H1 (cell line): ENCODE data around the gene ARPC4. TPM values are rescaled to one million over a fixed set of nuclear protein-coding genes. Genes with fewer than 3 reads are reported as not detected.

Experiments
- CTCF ChIA-PET: fragments of 300-600 bp; sonication (Branson Sonifier 250); formaldehyde crosslinking; loops from one replicate; lab custom pipeline; 2021; ENCODE audit not compliant: partially characterized antibody; lab: Charles Lee
- POLR2A ChIA-PET: fragments of 300-600 bp; sonication (Branson Sonifier 250); formaldehyde crosslinking; loops from one replicate; lab custom pipeline; 2021; ENCODE audit warnings: inconsistent platforms; ENCODE audit not compliant: partially characterized antibody; lab: Charles Lee
- DNase-seq, 2 experiments: peaks; one replicate each; pipeline versions ENCODE4 v3.0.0 to v3.0.0-alpha.2; 2010 to 2022; ENCODE audit warnings: low spot score in 2 of 2, low read depth in 1 of 2, mixed read lengths in 1 of 2
- FAIRE-seq: peaks from 2 replicates; lab custom pipeline; 2011; peaks lifted over from hg19 to GRCh38; lab: Jason Lieb, UNC
- H2AFZ ChIP-seq: 2 replicates; pipeline ENCODE4 v1.8.1; 2012; ENCODE audit warnings: low read length, inconsistent platforms
- H2AK5ac ChIP-seq: 2 replicates; pipeline ENCODE4 v1.6.1; 2013; ENCODE audit warnings: low read depth, low read length
- H2BK120ac ChIP-seq: replicated peaks from 2 replicates; pipeline ENCODE3; 2013; ENCODE audit warnings: low read depth, low read length, inconsistent platforms
- H2BK12ac ChIP-seq: 2 replicates; pipeline ENCODE4 v1.6.1; 2013; ENCODE audit warnings: low read depth, low read length
- H2BK15ac ChIP-seq: 2 replicates; pipeline ENCODE4 v1.6.1; 2013; ENCODE audit warnings: low read length
- H2BK20ac ChIP-seq: 2 replicates; pipeline ENCODE4 v1.6.1; 2013; ENCODE audit warnings: low read length
- H2BK5ac ChIP-seq: 2 replicates; pipeline ENCODE4 v1.6.1; 2013; ENCODE audit warnings: low read depth, low read length
- H3K14ac ChIP-seq: 2 replicates; pipeline ENCODE4 v1.6.1; 2013; ENCODE audit warnings: inconsistent platforms; ENCODE audit not compliant: insufficient read length
- H3K18ac ChIP-seq: 2 replicates; pipeline ENCODE4 v1.6.1; 2013; ENCODE audit warnings: low read length; ENCODE audit errors: extremely low read depth
- H3K23ac ChIP-seq: 2 replicates; pipeline ENCODE4 v1.6.1; 2013; ENCODE audit warnings: inconsistent platforms; ENCODE audit not compliant: insufficient read length
- H3K23me2 ChIP-seq: 2 replicates; pipeline ENCODE4 v1.6.1; 2013; ENCODE audit warnings: low read depth, low read length
- H3K27ac ChIP-seq: 2 replicates; pipeline ENCODE4 v1.6.1; 2011; ENCODE audit warnings: low read depth, low read length, inconsistent platforms
- H3K27me3 ChIP-seq, 4 experiments: replicated peaks in 1 of 4; 1 replicate in 1 of 4; 2 replicates in 3 of 4; pipeline versions ENCODE4 v1.6.1 to v1.8.1; 2011 to 2013; ENCODE audit warnings: low read length in 3 of 4, mild to moderate bottlenecking in 3 of 4, inconsistent platforms in 2 of 4, mixed read lengths in 2 of 4, moderate library complexity in 1 of 4; ENCODE audit not compliant: control insufficient read depth in 3 of 4, insufficient read depth in 3 of 4; ENCODE audit errors: extremely low read depth in 1 of 4
- H3K36me3 ChIP-seq, 4 experiments: 2 replicates each; pipeline versions ENCODE4 v1.6.1 to v1.8.1; 2011 to 2013; ENCODE audit warnings: mild to moderate bottlenecking in 4 of 4, low read length in 3 of 4, moderate library complexity in 2 of 4, control low read depth in 1 of 4, inconsistent platforms in 1 of 4; ENCODE audit not compliant: insufficient read depth in 4 of 4, control insufficient read depth in 2 of 4
- H3K4ac ChIP-seq: replicated peaks from 2 replicates; pipeline ENCODE3; 2013; ENCODE audit warnings: low read length, low read depth, mixed read lengths, inconsistent platforms; ENCODE audit not compliant: insufficient read length
- H3K4me1 ChIP-seq, 4 experiments: replicated peaks in 1 of 4; 1 replicate in 1 of 4; 2 replicates in 3 of 4; pipeline versions ENCODE4 v1.6.1 to v1.8.1; 2011 to 2013; ENCODE audit warnings: low read length in 3 of 4, inconsistent platforms in 2 of 4, mixed read lengths in 1 of 4; ENCODE audit not compliant: insufficient read depth in 4 of 4, control insufficient read depth in 3 of 4
- H3K4me2 ChIP-seq, 2 experiments: 2 replicates each; pipeline versions ENCODE4 v1.6.1 to v1.8.1; 2011 to 2013; ENCODE audit warnings: low read depth in 2 of 2, low read length in 2 of 2, control low read depth in 1 of 2, inconsistent platforms in 1 of 2, mild to moderate bottlenecking in 1 of 2; ENCODE audit not compliant: insufficient read depth in 1 of 2
- H3K4me3 ChIP-seq, 4 experiments: fragments of 200-600, 300-600 bp in 1 of 4; sonication (generic), shearing (Covaris generic), sonication (Bioruptor Twin) in 1 of 4; 2 replicates each; pipeline versions ENCODE4 v1.5.1 to v1.8.1; 2011 to 2016; ENCODE audit warnings: low read length in 4 of 4, low read depth in 3 of 4, control low read depth in 2 of 4, inconsistent platforms in 2 of 4, mild to moderate bottlenecking in 2 of 4, mixed read lengths in 1 of 4, moderate library complexity in 1 of 4; ENCODE audit not compliant: insufficient read depth in 2 of 4; ENCODE audit errors: extremely low read depth in 1 of 4
- H3K56ac ChIP-seq: replicated peaks from 2 replicates; pipeline ENCODE3; 2013; ENCODE audit warnings: low read depth, mild to moderate bottlenecking, mixed read lengths, low read length, inconsistent platforms; ENCODE audit not compliant: insufficient read length
- H3K79me1 ChIP-seq: 2 replicates; pipeline ENCODE4 v1.6.1; 2013; ENCODE audit warnings: low read depth, low read length, control low read depth
- H3K79me2 ChIP-seq, 2 experiments: 2 replicates each; pipeline versions ENCODE4 v1.6.1 to v1.8.1; 2012 to 2013; ENCODE audit warnings: low read length in 2 of 2, mild to moderate bottlenecking in 2 of 2, inconsistent platforms in 1 of 2; ENCODE audit not compliant: insufficient read depth in 2 of 2, control insufficient read depth in 1 of 2
- H3K9ac ChIP-seq, 4 experiments: replicated peaks in 1 of 4; 1 replicate in 1 of 4; 2 replicates in 3 of 4; pipeline versions ENCODE4 v1.6.1 to v1.8.1; 2011 to 2013; ENCODE audit warnings: low read depth in 3 of 4, low read length in 3 of 4, control low read depth in 2 of 4, mild to moderate bottlenecking in 2 of 4, moderate library complexity in 2 of 4, inconsistent platforms in 1 of 4; ENCODE audit errors: extremely low read depth in 1 of 4
- H3K9me3 ChIP-seq, 2 experiments: 2 replicates each; pipeline versions ENCODE4 v1.6.1 to v1.8.1; 2012 to 2013; ENCODE audit warnings: mild to moderate bottlenecking in 2 of 2, moderate library complexity in 2 of 2, control low read depth in 1 of 2, inconsistent platforms in 1 of 2, low read depth in 1 of 2, low read length in 1 of 2, mixed read lengths in 1 of 2; ENCODE audit not compliant: insufficient read depth in 2 of 2
- H4K20me1 ChIP-seq, 2 experiments: replicated peaks in 1 of 2; 2 replicates each; pipeline versions ENCODE3 to v1.8.1; 2011 to 2013; ENCODE audit warnings: inconsistent platforms in 2 of 2, low read length in 2 of 2, mild to moderate bottlenecking in 1 of 2; ENCODE audit not compliant: insufficient read depth in 2 of 2, control insufficient read depth in 1 of 2
- H4K5ac ChIP-seq: 2 replicates; pipeline ENCODE4 v1.6.1; 2013; ENCODE audit warnings: low read length, low read depth, mixed read lengths, inconsistent platforms; ENCODE audit not compliant: insufficient read length
- H4K8ac ChIP-seq: 2 replicates; pipeline ENCODE4 v1.8.0; 2013; ENCODE audit warnings: mild to moderate bottlenecking, moderate library complexity, low read length, inconsistent platforms; ENCODE audit not compliant: insufficient read depth; ENCODE audit errors: extremely low read depth
- H4K91ac ChIP-seq: replicated peaks from 2 replicates; pipeline ENCODE3; 2013; ENCODE audit warnings: low read length, mixed read lengths, inconsistent platforms; ENCODE audit not compliant: insufficient read length
- BACH1 ChIP-seq: IDR thresholded peaks from 2 replicates; pipeline ENCODE4 v1.6.1; 2012; ENCODE audit warnings: low read length, improper control_type of control experiment
- CHD1 ChIP-seq: IDR thresholded peaks from 2 replicates; pipeline ENCODE4 v1.6.1; 2012; ENCODE audit warnings: low read depth, low read length, improper control_type of control experiment
- EZH2 ChIP-seq: fragments of 200-600 bp; sonication (generic); IDR thresholded peaks from 2 replicates; pipeline ENCODE4 v1.7.1; 2012; ENCODE audit warnings: low read depth, mild to moderate bottlenecking, moderate library complexity, low read length, inconsistent platforms; ENCODE audit not compliant: severe bottlenecking
- JUN ChIP-seq: IDR thresholded peaks from 2 replicates; pipeline ENCODE4 v1.6.1; 2011; ENCODE audit warnings: low read depth, mild to moderate bottlenecking, improper control_type of control experiment, low read length
- KDM4A ChIP-seq: IDR thresholded peaks from one replicate; pipeline ENCODE4 v1.7.1; 2012; ENCODE audit warnings: low read depth, mild to moderate bottlenecking, moderate library complexity, low read length, inconsistent platforms; ENCODE audit not compliant: severe bottlenecking
- RAD21 ChIP-seq, 2 experiments: IDR thresholded peaks in 1 of 2; conservative IDR thresholded peaks in 1 of 2; 2 replicates each; pipeline ENCODE4 v1.6.1; 2011; ENCODE audit warnings: low read depth in 2 of 2, low read length in 2 of 2, improper control_type of control experiment in 1 of 2, inconsistent platforms in 1 of 2, mild to moderate bottlenecking in 1 of 2, moderate library complexity in 1 of 2
- SIX5 ChIP-seq: IDR thresholded peaks from 2 replicates; pipeline ENCODE4 v1.6.1; 2011; ENCODE audit warnings: mild to moderate bottlenecking, low read depth, low read length
- SUZ12 ChIP-seq: fragments of 200-600 bp; sonication (generic); IDR thresholded peaks from 2 replicates; pipeline ENCODE4 v1.6.1; 2012; ENCODE audit warnings: mild to moderate bottlenecking, inconsistent platforms, low read length, moderate library complexity, mixed read lengths
- TEAD4 ChIP-seq: IDR thresholded peaks from 2 replicates; pipeline ENCODE4 v1.6.1; 2012; ENCODE audit warnings: low read depth, low read length, inconsistent platforms, mixed read lengths
- YY1 ChIP-seq: IDR thresholded peaks from 2 replicates; pipeline ENCODE4 v1.6.1; 2011; ENCODE audit warnings: low read depth, mild to moderate bottlenecking, low read length
- WGBS, 2 experiments: shearing (Covaris generic) in 1 of 2; methylation state at CpG; one replicate each; pipeline versions ENCODE4 v1.1.6 to v1.1.7; 2013 to 2015; ENCODE audit warnings: low lambda C conversion rate in 2 of 2, mixed read lengths in 2 of 2, inconsistent platforms in 1 of 2, low coverage in 1 of 2, missing lambda C conversion rate in 1 of 2; ENCODE audit not compliant: insufficient replicate concordance in 2 of 2, insufficient coverage in 1 of 2, insufficient read length in 1 of 2; ENCODE audit errors: extremely low coverage in 1 of 2, missing lambda C conversion rate in 1 of 2; 5-methylcytosine and 5-hydroxymethylcytosine counted together
- polyA plus RNA-seq, 7 experiments: library from polyadenylated mRNA; depleted of rRNA in 3 of 7; stranded (reverse) in 5 of 7; unstranded in 2 of 7; fragments of >200 nt in 5 of 7; fragments of 200-250 nt in 2 of 7; gene quantifications; 1 replicate in 5 of 7; 2 replicates in 1 of 7; 4 replicates in 1 of 7; pipeline versions ENCODE4 v1.2.1 to v1.2.3, GENCODE V29; 2011 to 2013; ENCODE audit warnings: missing spikeins in 2 of 7, mixed read lengths in 2 of 7
- total RNA-seq: library from RNA; stranded (reverse); fragmentation: NEBNext Ultra II Directional; extraction: Animal tissue kit (Norgen Biotek cat#: 25700); gene quantifications from 2 replicates; pipeline ENCODE4 v1.2.1, GENCODE V29; 2021
- TF ChIP-seq, protein P1 (sequence below): IDR thresholded peaks from 2 replicates; pipeline ENCODE4 v1.6.1; 2012; ENCODE audit warnings: inconsistent platforms

The ARPC4 gene
- total and polyA plus RNA-seq, 2 of the 8 experiments (the other 6 are each of a cell fraction or from before 2014, with no cell fraction given): 138 to 154 TPM

DNA sequence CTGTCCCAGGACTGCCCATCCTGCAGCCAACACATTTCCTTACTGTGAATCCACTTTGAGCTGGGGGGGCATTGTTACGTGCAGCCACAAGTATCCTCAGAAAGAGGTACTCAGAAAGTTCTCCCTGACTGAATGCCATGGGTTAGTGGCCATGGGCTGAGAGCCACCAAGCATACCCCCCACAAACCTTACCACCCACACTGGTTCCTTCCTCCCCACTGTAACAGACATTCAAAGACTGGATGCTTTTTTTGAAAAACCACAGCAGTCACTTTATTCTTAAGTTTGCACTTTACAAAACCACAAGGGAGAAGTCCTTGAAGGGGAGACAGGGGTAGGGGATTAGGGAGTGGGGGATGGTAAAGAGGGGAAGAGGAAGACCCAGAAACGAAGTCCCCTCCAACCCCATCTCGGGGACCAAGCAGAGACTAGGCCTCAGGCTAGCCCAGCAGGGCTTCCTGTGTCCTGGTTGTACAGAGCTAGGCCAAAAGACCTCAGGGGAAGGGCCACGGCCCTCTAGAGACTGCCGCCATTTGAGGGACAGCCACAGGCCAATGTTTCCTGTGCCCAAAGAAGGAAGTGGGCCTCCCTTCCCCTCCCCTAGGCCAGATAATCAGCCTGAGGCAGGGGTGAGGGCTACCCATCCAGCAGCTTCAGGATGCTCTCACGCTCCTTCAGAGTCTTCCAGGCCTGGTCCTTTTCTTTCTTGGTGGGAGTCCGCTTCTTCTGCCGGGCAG, 13.0 kb upstream of the ARPC4 start:
- peaks cover 0 to 3% (median 0%) of the 10 kb centered on the region in 4 experiments; a peak in 1 of 7 replicates for H3K27me3 ChIP-seq
- H3K4me3 ChIP-seq: no peak overlapping the region
- H4K8ac ChIP-seq: no peak overlapping the region
- H3K4ac ChIP-seq: no peak overlapping the region
- H3K79me2 ChIP-seq: no peaks in the 10 kb centered on the region
- peaks cover 2 to 26% (median 17%) of the 10 kb centered on the region in 4 experiments for H3K36me3 ChIP-seq
- H2BK5ac ChIP-seq: no peak overlapping the region
- H2BK15ac ChIP-seq: no peak overlapping the region
- no peak for DNase-seq
- no peaks in the 10 kb centered on the region for H3K9me3 ChIP-seq
- no peak overlapping the region for H2BK12ac ChIP-seq
- no peak overlapping the region for H3K14ac ChIP-seq
- no peak overlapping the region for H2AFZ ChIP-seq
- no peaks in the 10 kb centered on the region for H3K4me1 ChIP-seq
- H2BK120ac ChIP-seq: no peak overlapping the region
- no peak for FAIRE-seq
- H3K56ac ChIP-seq: no peak overlapping the region
- H3K23ac ChIP-seq: no peak overlapping the region
- no peak overlapping the region for H3K27ac ChIP-seq
- no peak overlapping the region for H3K18ac ChIP-seq
- H3K79me1 ChIP-seq: no peaks in the 10 kb centered on the region
- no peaks in the 10 kb centered on the region; the same call in 1 of the 2 replicates for H3K23me2 ChIP-seq
- POLR2A ChIA-PET: interaction anchor here (0.6 to 2.3 kb wide), 6 partner anchors 8 to 511 kb away, joined by 3 to 7 read pairs (median 4); no protein-coding TSS in a partner anchor
- CTCF ChIA-PET: interaction anchor here (0.6 to 3.9 kb wide), 3 partner anchors 11 to 791 kb away, joined by 3 to 11 read pairs (median 4); no protein-coding TSS in a partner anchor
- no peak overlapping the region for H2AK5ac ChIP-seq
- 81% methylated on average over 5 of the region's 8 CpGs; no CpG with 5 or more reads in 1 of the 2 experiments for WGBS, 2 experiments
- no peaks in the 10 kb centered on the region for H4K20me1 ChIP-seq
- no peak overlapping the region for H4K5ac ChIP-seq
- H2BK20ac ChIP-seq: no peak overlapping the region
- H4K91ac ChIP-seq: no peak overlapping the region
- H3K4me2 ChIP-seq: no peak overlapping the region
- H3K9ac ChIP-seq: no peak overlapping the region
- TF ChIP-seq KDM4A: no peak
- TF ChIP-seq SUZ12: no peak
- TF ChIP-seq CHD1: no peak
- TF ChIP-seq, protein P1, sequence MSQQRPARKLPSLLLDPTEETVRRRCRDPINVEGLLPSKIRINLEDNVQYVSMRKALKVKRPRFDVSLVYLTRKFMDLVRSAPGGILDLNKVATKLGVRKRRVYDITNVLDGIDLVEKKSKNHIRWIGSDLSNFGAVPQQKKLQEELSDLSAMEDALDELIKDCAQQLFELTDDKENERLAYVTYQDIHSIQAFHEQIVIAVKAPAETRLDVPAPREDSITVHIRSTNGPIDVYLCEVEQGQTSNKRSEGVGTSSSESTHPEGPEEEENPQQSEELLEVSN: no peak
- no peak for TF ChIP-seq BACH1
- no peak for TF ChIP-seq TEAD4
- no peak for TF ChIP-seq SIX5
- TF ChIP-seq RAD21 (IDR thresholded peaks at IDR 0.05 in 1 of 2, conservative IDR thresholded peaks at IDR 0.05 in 1 of 2; ENCODE audit: low read depth in 2 of 2, low read length in 2 of 2): no peak
- no peak for TF ChIP-seq YY1
- no peak for TF ChIP-seq EZH2
- TF ChIP-seq JUN: no peak
